ENCODE measurements around the gene SMAD3.
"Not testable (repeated sequence)": the region's sequence is repeated elsewhere in the genome, so short reads cannot be mapped to it uniquely, and the experiment has no call there.

The SMAD3 gene

DNA sequence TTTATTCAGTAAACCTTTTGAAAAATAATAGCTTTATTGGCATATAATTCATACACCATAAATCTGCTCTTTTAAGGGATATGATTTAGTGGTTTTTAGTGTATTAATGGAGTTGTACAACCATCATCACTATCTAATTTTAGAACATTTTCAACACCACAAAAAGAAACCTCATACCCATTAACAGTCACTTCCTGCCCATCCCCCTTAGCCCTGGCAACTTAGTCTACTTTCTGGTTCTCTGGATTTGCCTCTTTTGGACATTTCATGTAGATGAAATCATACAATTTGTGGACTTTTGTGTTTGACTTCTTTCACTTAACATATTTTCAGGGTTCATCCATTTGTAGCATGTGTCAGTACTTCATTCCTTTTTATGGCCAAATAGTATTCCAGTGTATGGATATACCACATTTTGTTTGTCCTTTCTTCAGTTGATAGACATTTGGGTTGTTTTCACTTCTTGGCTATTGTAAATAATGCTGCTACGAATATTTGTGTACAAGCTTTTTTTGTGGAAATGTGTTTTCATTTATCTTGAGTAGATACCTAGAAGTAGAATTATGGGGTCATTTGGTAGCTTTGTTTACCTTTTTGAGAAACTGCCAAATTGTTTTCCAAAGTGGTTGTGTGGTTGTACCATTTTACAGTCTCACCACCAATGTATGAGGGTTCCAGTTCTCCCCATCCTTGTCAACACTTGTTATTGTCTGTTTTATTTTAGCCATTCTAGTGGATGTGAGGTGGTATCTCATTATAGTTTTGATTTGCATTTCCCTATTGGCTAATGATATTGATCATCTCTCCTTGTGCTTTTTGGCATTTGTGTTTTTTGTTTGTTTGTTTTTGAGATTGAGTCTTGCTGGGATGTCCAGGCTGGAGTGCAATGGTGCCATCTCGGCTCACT, 45.8 kb downstream of the SMAD3 start:
- DNase-seq: no peak

DNA sequence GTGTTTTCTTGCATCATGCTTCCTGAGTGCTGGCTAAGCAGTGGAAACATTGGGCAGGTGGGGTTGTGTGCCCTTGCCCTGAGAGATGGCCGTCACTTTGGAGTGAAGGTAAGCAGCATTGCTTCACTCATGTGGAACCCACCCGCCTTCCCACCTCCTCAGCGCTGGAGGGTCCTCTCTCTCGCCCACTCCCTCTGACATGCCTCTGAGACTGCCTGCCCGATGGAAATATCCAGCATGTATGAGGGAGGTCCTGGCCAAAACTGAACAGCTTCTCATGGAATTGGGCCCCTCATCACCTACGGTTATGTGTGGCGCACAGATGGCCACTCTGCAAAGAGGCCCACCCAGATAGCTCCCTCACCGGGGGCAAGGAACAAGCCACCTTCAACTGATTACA, 48.6 kb downstream of the SMAD3 start:
- DNase-seq: no peak

DNA sequence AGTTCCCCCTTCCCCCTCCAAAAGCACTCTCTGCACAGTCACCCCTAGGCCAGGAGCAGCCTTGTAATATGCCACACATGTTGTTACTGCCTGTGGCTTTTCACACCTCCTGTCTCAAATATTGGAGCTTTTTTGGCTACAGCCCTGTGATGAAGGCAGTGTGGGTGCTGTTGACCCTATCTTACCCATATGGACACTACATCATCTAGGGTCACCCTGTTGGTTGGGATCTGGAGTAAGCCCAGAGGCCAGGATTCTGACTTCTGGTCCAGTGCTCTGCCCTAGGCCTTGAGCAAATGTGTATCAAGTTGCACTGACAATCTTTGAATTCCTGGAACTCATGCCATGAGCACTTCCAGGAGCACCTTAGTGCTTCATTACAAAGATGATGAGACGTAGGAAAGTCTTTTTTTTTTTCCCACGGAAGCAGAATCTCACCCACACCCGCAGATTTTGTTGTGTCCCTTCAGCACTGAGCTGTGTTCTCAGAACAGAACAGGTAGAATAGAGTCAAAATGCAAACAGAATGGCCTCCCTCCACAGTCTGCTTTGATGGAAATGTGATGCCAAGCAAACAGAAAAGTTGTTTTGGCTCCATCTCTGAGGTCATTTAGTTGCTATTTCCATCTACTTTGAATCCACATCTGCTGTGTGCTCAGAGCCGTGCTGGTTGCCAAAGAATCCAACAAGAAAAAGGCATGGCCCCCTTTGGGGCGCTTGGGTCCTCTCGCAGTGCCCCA, 49.6 kb downstream of the SMAD3 start:
- no peak for DNase-seq

DNA sequence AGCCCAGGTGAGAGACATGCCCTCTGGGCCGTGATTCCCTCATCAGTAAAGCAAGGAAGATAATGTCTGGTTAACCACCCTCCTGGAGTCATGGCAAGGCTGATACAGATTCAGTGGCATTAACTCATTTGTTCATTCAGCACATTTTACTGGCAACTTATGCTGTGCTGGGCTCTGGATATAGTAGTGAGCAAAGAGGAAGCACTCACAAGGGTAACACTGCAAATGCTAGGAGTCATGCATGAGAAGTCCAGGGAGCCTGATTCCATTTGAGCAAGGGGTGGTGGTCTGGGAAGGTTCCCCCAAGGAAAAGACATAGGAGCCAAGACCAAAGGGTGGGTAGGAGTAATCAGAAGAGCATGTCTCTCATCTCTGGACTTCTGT, 50.2 kb downstream of the SMAD3 start:
- DNase-seq: no peak

DNA sequence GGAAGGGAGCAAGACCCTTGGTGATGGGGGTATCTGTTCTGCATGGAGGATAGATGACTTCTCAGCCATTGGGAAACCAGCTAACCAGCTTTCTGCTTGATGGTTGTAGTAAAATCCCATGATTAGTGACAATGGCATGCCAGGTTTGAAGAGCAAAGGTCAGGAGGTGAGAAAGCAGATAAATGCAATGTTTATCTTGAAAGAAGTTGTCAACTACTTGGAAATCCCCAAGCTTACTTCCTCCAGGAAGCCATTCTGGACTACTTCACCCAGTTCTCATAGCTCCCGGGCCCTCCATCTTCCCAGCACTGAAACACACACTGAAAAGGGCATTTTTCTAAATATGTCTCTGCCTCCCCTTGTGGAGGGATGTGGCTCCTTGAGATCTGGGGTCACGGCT, 51.3 kb downstream of the SMAD3 start:
- DNase-seq: no peak

DNA sequence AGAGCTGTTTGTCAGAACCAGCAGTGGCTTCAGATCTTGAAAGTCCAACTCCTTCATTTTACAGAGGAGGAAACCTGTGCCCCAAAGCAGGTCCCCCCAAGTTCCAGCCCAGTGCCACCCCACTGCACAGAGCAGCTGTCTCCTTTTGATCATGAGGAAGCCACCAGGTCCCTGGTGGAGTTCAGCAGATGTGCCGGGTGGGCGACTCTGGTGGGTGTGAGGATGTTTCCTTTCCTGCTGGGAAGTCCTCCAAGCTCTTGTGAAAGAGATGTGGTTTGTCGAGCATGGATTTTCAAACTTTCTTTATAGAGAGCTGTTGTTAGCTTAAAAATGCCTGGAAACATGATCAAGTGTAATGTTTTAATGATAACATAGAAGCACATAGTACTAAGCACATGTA, 52.0 kb downstream of the SMAD3 start:
- DNase-seq: no peak

DNA sequence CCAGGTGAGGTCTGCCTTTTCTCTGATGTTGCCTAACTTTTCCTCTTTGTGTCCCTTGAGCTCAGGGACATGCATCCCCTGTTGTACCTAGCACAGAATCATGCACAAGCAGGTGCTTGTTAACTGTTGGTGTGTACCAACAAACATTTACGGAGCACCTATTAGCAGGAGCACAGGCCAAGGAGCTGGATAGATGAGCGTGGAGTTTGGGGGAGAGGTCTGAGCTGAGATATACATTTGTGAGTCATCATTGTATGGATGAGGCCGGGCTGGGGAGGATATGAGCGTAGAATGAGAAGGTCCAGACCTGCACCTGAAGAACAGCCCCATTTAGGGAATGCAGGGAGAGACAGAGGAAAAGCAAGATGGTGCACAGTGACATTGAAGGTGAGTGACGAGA, 53.4 kb downstream of the SMAD3 start:
- DNase-seq: no peak

DNA sequence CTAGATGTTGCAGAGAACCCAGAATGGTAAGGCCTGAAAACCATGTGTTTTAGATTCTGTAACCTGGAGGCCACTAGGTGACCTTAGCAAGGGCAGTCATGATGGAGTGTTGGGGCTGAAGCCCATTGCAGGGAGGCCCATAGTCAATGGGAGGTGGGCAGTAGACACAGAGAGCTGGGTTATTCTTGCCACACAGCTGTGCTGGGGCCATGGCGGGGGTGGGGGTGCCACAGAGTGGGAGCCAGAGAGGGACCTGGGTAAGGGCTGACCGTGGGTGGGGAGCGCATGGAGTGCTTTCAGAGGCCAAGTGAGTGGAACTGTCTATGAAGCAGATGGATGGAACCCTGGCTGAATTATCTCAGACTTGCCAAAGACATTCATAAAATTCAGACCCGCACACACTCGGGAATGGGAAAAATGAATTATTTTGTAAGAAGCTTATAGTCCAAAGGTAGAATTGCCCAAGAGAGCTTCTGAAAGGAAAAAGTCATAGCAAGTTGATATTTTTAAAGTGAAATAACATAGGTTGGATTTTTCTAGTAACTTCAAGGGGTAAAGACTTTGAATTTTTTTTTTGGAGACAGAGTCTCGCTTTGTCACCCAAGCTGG, 53.9 kb downstream of the SMAD3 start:
- DNase-seq: peak; percentile 41

DNA sequence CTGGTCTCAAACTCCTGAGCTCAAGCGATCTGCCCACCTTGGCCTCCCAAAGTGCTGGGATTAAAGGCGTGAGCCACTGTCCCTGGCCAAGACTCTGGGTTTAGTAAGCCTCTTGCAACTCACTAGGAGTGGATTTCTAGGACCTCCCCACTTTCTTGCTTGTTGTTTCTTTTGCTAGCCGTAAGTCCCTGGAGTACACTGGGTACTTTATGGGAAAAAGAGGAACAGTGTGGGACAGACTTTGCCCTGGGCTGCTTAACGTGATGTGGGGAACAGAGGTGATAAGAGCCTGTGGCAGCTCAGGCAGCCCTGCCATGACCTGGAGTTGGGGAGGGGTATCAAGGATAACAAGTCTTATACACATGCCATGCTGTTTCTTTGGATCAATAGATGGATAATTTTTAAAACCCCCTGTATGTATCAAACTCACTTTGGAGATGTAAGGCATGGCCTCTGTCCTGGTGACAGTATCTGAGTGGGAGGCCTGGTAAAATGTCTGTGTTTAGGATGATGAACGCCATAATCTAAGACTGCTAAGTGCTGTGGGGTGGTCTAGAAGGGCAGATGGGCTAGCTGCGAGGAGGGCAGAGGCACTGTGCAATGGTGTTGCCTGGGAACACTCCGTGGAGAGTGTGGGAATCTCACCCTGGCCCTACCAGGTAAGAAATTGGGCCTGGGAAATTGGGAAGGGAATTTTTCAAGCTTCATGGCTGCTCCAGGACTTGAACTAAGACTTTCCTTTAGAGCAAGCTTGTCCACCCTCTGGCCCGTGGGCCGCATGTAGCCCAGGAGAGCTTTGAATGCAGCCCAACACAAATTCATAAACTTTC, 54.8 kb downstream of the SMAD3 start:
- DNase-seq: peak; percentile 51

DNA sequence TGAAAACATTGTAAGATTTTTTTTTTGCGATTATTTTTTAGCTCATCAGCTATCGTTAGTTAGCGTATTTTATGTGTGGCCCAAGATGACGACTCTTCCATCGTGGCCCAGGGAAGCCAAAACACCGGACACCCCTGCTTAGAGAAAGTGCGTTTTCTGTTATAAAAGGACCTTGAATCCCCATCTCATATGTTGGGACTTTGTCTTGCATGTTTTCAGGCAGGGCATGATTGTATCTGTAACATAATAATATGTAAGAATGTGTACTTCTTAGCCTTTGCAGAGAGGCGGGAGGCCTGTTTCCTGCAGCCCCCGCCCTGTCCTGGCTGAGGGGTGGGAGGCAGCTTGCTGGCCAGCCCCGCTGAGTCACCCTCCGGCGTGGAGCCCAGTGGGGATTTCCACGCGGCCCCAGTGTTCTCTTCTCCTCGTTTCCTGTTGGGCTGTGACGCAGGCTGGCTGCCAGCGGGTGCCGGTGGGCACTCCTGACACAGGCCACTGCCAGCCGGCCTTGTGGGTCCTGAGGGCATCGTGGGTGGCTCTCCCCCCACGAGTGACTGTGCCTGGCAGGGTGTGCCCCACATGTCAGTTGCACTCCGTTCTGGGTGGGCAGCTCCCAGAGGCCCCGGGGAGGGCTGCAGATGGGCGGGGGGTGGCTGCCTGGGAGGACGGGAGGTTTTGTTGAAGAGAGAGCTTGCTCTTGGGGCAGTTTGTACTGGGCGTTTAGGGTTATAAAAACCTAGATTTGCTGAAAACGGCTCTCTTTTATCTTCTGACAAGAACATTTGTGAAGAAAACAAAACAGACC, 55.6 kb downstream of the SMAD3 start:
- peak; percentile 88 for DNase-seq

DNA sequence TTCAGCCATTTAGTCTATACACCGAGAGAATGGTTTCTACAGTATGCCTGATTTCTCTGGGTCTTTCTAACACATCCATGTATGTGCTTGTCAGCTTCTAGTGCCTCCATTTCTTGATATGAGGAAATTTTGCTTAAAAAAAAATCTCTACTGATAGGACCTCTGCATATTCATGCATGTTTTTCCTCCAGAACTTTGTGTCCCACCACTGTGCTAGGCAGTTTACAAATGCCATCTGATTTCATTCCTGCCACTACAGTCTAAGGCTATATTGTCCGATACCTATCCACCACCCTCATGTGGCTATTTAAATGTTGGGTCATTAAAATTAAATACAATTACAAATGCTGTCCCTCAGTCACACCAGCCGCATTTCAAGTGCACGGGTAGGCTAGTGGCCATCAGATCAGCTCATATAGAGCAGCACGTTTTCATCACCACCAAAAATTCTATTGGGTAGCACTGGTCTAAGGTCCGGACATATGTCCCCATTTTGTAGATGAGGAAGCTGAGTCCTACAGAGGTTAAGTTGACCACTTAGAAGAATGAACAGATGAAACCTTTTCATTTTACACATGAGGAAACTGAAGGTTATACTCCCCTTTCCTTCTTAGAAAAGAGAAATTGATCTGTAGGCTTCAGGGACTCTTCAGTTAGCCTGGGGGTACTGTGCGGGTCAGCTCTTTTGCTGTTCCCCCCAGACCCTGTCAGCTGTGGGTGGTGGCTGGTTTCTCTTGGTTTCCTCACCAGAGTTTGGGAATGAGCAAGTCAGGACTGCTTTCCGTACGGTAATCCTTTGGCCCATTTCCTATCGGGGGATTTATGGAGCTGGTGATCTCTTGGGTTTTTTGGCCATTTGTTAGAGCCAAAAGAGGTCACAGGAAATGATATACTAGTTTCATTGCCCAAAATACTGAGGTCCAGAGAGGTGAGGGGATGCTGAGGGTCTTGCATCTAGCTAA, 56.5 kb downstream of the SMAD3 start:
- no peak for DNase-seq

DNA sequence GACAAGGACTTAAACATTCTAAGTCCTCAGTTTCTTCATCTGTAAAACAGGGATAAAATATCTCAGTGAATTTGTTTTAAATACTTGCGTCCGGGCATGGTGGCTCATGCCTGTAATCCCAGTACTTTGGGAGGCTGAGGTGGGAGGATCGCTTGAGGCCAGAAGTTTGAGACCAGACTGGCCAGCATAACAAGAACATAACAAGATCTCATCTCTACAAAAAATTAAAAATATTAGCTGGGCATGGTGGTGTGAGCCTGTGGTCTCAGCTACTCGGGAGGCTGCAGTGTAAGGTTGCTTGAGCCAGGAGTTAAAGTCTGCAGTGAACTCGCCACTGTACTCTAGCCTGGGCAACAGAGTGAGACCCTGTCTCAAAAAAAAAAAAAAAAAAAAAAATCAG, 57.4 kb downstream of the SMAD3 start:
- not testable (repeated sequence) for DNase-seq

DNA sequence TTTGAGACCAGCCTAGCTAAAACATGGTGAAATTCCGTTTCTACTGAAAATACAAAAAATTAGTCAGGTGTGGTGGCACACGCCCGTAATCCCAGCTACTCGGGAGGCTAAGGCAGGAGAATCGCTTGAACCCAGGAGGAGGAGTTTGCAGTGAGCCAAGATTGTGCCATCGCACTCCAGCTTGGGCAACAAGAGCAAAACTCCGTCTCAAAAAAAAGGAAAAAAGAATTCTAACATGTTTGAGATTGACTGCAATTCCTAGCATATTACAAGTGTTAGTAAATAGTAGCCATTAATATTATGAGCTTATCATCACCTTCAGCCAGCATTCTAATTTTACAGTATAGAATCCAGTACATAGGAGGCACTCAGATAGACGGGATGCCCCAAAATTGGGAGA, 57.9 kb downstream of the SMAD3 start:
- DNase-seq: not testable (repeated sequence)

DNA sequence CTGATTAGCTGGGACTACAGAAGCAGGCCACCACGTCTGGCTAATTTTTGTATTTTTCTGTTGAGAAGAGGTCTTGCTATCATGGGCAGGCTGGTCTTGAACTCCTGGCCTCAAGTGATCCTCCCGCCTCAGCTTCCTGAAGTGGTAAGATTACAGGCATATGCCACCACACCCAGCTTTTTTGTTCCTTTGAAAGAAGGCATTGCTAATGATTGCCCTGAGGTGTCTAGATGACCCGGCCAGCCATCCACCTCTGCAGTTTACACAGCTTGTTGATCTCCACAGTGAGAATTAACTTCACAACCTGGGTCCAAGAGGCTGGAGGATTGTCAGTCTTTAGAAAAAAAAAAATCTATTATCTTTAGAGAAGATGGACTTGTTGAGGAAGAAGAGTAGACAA, 58.7 kb downstream of the SMAD3 start:
- DNase-seq: peak; percentile 37

DNA sequence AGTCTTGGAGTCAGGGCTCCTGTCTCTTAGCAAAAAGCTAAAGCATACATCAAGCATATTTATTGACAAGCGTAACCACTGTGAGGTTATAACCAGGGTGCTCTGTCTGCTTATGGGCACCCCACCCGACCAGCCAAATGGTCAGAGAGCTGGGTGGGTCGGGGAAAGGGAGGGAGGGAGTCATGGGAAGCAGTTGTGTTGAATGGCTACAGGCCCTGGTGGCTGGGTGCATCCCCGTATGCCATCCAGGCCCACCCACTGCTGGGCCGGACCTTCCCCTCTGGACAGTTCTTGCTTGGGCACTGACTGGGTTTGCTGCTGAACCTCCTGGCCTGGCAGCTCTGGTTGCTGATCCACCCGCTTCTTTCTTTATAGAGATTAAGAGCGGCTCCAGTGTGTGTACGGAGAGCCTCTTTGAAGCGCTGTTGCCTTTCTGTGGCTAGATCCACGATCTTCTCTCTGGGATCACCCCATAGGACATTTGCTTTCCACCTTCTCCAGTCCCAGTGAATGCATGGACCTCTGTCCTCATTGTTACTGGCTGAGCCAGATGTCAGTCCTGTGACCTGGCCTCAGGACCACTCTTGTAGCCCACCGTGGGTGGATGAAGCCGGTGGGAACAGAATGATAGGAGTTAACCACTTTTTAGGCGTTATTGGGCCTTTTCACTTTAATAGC, 59.6 kb downstream of the SMAD3 start:
- peak; percentile 53 for DNase-seq

DNA sequence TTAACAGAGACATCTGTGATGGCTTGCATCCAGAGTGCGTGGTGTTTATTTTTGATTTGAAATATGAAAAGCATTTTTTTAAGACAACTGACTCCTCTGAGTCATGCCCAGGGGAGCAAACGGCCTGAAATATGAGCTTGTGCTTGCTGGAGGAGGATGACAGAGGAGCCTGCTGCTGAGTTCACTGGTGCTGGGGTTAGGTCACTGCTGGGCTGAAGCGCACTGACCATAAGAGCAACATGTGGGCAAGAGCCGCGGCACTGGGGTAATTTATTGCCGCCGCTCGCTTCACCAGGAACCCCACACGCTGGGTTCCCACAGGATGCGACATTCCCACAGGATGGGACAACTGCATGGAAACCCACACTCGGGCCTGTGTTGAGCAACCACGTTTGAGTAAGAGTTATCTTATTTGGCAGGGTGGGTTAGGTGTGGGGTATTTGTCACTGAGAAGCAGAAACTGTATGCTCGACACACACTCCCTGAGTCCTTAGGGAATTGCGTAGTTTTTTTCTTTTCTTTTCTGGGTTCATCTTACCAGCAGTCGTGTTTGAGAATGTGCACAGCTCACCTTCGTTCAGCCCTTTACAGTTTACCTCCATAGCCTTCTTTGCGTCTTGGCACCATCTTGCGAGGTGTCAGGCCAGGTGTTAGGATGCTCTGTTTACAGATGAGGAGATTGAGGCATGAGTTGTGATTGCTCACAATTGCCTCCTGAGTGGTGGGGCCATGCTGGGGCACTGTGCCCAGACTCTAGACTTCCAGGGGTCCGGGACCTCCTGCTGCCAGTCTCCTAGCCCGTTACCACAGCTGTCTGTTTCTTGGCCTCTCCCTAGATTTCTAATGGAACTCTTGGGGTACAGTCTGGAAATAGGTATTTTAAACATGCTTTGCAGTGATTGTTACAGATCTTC, 60.4 kb downstream of the SMAD3 start:
- DNase-seq: peak; percentile 67

DNA sequence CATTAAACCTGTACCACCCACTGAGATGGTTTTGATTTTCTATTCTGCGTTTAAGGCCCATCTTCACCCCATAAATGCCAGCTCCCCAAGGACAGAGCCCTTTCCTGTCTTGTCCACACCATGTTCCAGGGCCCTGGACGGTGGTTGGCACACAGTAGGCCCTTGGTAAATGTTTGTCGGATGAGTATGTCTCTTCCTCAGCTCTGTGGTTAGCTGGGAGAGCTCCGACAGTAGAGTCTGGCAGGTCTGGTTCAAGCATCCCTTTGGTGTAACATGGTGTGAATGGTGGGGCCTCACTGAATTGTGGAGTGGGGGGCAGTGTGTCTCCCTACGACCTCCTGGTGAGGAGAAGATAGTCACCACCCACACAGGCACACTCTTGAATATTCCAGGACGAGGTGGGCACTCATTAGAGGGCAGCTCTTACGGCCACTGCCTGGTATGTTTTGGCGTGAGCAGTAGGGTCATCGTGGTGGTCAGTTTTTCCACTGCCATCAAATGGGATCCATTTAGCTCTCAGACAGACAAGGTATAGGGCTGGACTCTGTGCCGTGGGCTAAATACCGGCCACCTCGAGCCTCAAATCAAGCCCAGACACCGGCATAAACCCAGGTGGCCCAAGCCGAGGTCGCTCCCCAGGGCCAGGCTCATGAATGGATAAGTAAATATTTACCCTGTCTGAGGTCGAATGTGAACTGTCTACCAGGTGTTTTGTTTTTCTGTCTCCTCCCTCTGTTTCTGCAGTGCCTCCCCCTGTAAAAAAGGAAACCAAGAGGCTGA, 61.3 kb downstream of the SMAD3 start:
- DNase-seq: peak; percentile 50

DNA sequence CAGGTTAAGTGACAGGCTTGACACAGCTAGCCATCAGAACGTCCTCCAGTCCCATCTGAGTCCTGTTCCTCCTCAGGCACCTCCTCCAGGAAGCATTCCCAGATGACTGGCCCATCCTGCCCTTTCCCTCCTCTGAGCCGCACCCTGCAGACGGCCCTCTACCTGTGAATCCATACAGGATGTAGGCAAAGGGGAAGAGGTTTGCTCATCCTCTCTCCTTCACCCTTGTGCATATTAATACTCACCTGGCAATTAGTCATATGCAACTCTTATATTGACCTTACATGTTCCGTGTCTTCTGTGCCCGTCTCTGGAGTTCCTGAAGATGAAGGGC, 61.9 kb downstream of the SMAD3 start:
- peak; percentile 60 for DNase-seq
